Neutrophil (primary cell): Measurements from ENCODE around the gene RAD51AP1.

Experiments
- H3K27ac ChIP-seq: fragments of 200-600 bp; sonication (generic); 2 replicates; pipeline ENCODE4 v1.5.1; 2016; ENCODE audit warnings: mild to moderate bottlenecking, moderate library complexity
- H3K27me3 ChIP-seq: fragments of 200-600 bp; sonication (generic); 2 replicates; pipeline ENCODE4 v1.6.0; 2016; ENCODE audit warnings: mild to moderate bottlenecking
- H3K36me3 ChIP-seq: fragments of 200-600 bp; sonication (generic); 2 replicates; pipeline ENCODE4 v1.5.1; 2017
- H3K4me1 ChIP-seq, 2 experiments: fragments of 200-600 bp in 1 of 2; sonication (generic) in 1 of 2; 1 replicate in 1 of 2; 2 replicates in 1 of 2; pipeline versions ENCODE4 v1.5.1 to v1.6.1; 2013 to 2016; ENCODE audit warnings: low read depth in 1 of 2, low read length in 1 of 2, mild to moderate bottlenecking in 1 of 2, moderate library complexity in 1 of 2; ENCODE audit not compliant: control insufficient read depth in 1 of 2, insufficient read depth in 1 of 2
- H3K4me3 ChIP-seq, 2 experiments: fragments of 200-600 bp in 1 of 2; sonication (generic) in 1 of 2; 1 replicate in 1 of 2; 2 replicates in 1 of 2; pipeline ENCODE4 v1.5.1; 2013 to 2016; ENCODE audit warnings: low read depth in 1 of 2, low read length in 1 of 2, mild to moderate bottlenecking in 1 of 2, moderate library complexity in 1 of 2
- H3K9me3 ChIP-seq: fragments of 200-600 bp; sonication (generic); 2 replicates; pipeline ENCODE4 v1.5.1; 2016
- TF ChIP-seq, protein P1 (sequence below): fragments of 200-600 bp; sonication (generic); IDR thresholded peaks from 2 replicates; pipeline ENCODE4 v1.5.1; 2016; ENCODE audit warnings: antibody characterized with exemption

The RAD51AP1 gene

DNA sequence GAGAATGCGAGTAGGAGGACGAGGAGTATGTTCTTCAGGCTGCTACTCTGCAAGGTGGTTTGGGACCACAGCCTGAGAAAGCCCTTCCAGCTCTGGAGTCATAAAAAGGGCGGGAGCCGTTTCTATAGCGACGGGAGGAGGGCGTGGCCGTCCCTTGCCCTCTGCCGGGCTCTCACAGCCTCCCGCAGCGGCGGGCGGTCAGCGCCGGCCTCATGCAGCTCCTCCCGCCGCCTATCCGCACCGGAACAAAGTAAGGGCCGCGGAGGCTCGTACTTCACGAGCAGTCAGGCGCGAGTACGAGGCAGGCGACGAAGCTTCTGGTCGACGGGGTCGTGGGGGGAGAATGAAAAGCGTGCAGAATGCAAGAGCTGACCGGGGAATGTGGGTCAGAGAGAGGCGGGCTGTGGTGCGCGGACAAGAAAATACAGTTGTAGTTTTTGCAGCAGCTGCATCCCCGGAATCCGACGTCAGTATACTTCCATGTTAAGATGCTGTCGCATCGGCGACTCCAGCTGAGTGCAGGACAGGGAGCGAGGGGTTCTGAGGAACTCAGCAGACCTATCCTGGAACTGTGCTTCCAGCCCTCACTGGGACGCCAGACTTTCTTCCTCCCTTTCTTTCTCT, 23.5 kb downstream of the RAD51AP1 start, which contains the start of gene DYRK4:
Gene DYRK4 (plus strand): TSS at position 175 of the 624 bp plus-strand sequence. CDS start 38 bp downstream, at position 213.
- Histone ChIP-seq H3K4me1 (peaks cover 6 to 17% of the 10 kb centered on the region in 2 experiments), H3K27me3 (peaks cover 18% of the 10 kb centered on the region), H3K27ac (no peak within 1 kb of the TSS), H3K36me3 (peaks cover 3% of the 10 kb centered on the region), H3K9me3 (no peaks in the 10 kb centered on the region), H3K4me3 (peak within 1 kb of the TSS; percentile 12 to 18)
- TF ChIP-seq, protein P1, sequence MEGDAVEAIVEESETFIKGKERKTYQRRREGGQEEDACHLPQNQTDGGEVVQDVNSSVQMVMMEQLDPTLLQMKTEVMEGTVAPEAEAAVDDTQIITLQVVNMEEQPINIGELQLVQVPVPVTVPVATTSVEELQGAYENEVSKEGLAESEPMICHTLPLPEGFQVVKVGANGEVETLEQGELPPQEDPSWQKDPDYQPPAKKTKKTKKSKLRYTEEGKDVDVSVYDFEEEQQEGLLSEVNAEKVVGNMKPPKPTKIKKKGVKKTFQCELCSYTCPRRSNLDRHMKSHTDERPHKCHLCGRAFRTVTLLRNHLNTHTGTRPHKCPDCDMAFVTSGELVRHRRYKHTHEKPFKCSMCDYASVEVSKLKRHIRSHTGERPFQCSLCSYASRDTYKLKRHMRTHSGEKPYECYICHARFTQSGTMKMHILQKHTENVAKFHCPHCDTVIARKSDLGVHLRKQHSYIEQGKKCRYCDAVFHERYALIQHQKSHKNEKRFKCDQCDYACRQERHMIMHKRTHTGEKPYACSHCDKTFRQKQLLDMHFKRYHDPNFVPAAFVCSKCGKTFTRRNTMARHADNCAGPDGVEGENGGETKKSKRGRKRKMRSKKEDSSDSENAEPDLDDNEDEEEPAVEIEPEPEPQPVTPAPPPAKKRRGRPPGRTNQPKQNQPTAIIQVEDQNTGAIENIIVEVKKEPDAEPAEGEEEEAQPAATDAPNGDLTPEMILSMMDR = no peak

DNA sequence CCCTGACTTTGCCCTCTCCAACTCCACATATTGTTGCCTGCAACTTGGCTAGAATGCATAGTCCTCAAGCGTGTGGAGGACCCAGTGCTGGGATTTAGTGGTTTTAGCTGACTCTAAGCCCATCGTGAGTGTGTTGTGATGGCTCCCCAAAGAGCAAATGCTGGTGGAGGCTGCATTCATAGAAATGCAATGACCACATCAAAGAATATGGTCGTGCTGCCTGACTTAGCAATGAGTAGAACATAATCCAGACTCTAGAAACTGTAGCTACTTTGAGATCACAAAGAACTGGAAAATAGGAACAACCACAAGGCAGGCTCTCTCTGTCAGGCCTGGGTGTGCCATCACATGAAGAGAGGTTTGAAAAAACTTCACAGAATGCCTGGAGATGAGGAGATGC, 24.6 kb downstream of the RAD51AP1 start:
- Histone ChIP-seq H3K27ac (no peak overlapping the region), H3K4me3 (no peak overlapping the region), H3K9me3 (no peaks in the 10 kb centered on the region), H3K27me3 (peaks cover 18% of the 10 kb centered on the region), H3K36me3 (no peaks in the 10 kb centered on the region), H3K4me1 (peaks cover 6 to 17% of the 10 kb centered on the region in 2 experiments)
- TF ChIP-seq, protein P1 = no peak

DNA sequence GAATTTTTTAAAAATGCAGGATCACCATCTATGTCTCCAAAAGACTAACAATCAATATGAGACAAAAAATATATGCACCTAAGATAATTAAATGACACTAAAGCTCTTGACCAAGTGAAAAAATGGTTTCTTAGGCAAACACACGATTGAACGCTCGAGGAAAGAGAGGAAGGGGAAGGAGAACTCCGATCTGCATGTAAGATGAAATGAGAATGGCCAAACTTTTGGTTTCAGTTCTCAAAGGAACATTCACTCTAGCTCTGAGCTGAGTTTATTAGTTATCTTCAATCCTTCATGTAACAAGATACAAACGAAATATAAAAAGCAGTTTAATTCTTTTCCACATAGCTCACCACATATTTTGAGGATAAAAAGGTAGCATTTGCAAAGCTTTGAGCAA, 26.1 kb downstream of the RAD51AP1 start:
- TF ChIP-seq, protein P1 = no peak
- H3K27ac ChIP-seq = no peak overlapping the region
- H3K4me3 ChIP-seq = no peak overlapping the region
- H3K9me3 ChIP-seq = no peaks in the 10 kb centered on the region
- peaks cover 18% of the 10 kb centered on the region for H3K27me3 ChIP-seq
- H3K36me3 ChIP-seq = no peaks in the 10 kb centered on the region
- peaks cover 6 to 17% of the 10 kb centered on the region in 2 experiments for H3K4me1 ChIP-seq

DNA sequence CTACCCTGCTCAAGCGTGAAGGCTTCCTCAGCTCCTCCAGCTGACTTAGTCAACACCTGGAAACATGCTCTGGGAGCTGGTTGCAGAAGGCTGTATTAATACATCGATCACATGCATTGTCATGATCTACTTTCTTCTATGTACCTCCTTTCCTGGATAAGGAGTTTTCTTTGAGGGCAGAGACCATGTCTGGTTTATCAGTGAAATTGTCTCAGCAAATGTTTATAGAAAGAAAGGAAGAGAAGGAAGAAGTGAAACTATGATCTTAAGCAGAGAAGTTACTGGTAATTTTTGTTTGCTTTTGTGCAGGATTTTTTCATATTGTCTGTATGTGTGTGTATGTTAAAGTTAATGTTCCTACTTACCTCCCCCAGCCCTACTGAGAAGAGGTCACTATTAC, 27.8 kb downstream of the RAD51AP1 start:
- Histone ChIP-seq H3K4me3 (no peak overlapping the region), H3K9me3 (no peaks in the 10 kb centered on the region), H3K36me3 (no peaks in the 10 kb centered on the region), H3K27ac (no peak overlapping the region), H3K4me1 (peaks cover 6 to 17% of the 10 kb centered on the region in 2 experiments), H3K27me3 (peaks cover 18% of the 10 kb centered on the region)
- TF ChIP-seq, protein P1 = no peak

DNA sequence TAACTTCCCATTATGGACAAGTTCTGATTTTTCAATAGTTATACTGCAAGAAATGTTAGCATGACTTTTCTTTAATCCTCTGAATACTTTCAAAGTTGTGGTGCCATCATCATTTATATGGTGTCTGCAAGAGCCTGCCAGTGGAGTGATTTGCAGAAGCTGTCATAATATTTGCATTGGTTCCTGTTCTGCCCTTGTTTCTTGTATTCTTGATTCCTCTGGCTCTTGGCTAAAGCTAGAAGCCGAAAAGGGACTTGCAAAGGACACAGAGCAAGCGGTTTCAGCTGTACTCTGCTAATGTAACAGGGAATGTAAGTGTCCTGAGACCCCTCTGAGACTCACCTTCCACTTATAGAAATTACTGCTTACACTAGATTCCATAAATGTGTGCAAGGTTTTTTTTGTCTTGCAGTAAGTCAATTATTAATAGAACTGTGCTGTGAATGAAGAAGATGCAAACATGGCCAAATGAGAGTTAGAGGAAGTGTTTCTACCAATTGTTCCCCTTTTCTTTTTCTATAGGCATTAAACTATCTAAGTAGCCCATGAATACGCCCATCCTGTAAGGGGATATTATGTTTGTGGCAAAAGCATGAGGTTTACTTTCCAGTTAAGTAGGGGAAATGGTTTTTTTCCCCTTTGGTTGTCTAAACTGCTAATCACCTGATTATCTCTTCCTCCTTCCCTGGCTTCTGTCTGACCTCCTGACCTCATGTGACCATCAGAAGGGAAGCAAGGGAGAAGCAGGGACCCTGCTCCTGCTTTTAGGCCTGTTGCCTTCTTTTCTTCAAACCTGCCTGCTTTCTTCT, 28.6 kb downstream of the RAD51AP1 start:
- H3K27me3 ChIP-seq = peaks cover 14% of the 10 kb centered on the region
- no peak overlapping the region for H3K4me3 ChIP-seq
- H3K36me3 ChIP-seq = no peaks in the 10 kb centered on the region
- H3K4me1 ChIP-seq = peaks cover 2 to 13% of the 10 kb centered on the region in 2 experiments
- peak overlapping the region; percentile 29 for H3K27ac ChIP-seq
- TF ChIP-seq, protein P1 = no peak
- no peaks in the 10 kb centered on the region for H3K9me3 ChIP-seq
